HEK293 (cell line): Measurements from ENCODE around the gene RIOX2.
"Not testable (repeated sequence)": the region's sequence is repeated elsewhere in the genome, so short reads cannot be mapped to it uniquely, and the experiment has no call there.

Experiments
- ZNF274 ChIP-seq, 2 experiments: fragments of 200-500 bp in 1 of 2; fragments of 450-650 bp in 1 of 2; sonication (Bioruptor generic) in 1 of 2; formaldehyde crosslinking in 1 of 2; IDR thresholded peaks; 2 replicates each; pipeline versions ENCODE4 v1.5.1 to v1.6.1; 2014 to 2016; ENCODE audit warnings: borderline replicate concordance in 1 of 2, inconsistent platforms in 1 of 2, low read length in 1 of 2, missing biosample characterization in 1 of 2, missing genetic modification characterization in 1 of 2
- TF ChIP-seq, protein P1 (sequence below): fragments of 450-650 bp; formaldehyde crosslinking; IDR thresholded peaks from 2 replicates; pipeline ENCODE4 v1.5.1; 2016; ENCODE audit warnings: missing biosample characterization, missing genetic modification characterization

DNA sequence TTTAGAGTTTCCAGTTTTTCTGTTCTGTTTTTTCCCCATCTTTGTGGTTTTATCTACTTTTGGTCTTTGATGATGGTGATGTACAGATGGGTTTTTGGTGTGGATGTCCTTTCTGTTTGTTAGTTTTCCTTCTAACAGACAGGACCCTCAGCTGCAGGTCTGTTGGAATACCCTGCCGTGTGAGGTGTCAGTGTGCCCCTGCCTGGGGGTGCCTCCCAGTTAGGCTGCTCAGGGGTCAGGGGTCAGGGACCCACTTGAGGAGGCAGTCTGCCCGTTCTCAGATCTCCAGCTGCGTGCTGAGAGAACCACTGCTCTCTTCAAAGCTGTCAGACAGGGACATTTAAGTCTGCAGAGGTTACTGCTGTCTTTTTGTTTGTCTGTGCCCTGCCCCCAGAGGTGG, 62.4 kb downstream of the RIOX2 start:
- TF ChIP-seq, protein P1, sequence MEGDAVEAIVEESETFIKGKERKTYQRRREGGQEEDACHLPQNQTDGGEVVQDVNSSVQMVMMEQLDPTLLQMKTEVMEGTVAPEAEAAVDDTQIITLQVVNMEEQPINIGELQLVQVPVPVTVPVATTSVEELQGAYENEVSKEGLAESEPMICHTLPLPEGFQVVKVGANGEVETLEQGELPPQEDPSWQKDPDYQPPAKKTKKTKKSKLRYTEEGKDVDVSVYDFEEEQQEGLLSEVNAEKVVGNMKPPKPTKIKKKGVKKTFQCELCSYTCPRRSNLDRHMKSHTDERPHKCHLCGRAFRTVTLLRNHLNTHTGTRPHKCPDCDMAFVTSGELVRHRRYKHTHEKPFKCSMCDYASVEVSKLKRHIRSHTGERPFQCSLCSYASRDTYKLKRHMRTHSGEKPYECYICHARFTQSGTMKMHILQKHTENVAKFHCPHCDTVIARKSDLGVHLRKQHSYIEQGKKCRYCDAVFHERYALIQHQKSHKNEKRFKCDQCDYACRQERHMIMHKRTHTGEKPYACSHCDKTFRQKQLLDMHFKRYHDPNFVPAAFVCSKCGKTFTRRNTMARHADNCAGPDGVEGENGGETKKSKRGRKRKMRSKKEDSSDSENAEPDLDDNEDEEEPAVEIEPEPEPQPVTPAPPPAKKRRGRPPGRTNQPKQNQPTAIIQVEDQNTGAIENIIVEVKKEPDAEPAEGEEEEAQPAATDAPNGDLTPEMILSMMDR (tag by site-specific recombination): not testable (repeated sequence)
- TF ChIP-seq ZNF274 (IDR thresholded peaks at IDR 0.05; ENCODE audit: low read length); ZNF274 (tag by site-specific recombination; IDR thresholded peaks at IDR 0.05; ENCODE audit: borderline replicate concordance): not testable (repeated sequence)
